Activated naive CD8-positive, alpha-beta T cell treated with anti-CD3 and anti-CD28 coated beads, Interleukin-2, amount 50 U/mL, for 24 hours (primary cell): Measurements from ENCODE around the gene PNMT.
"Not testable (repeated sequence)": the region's sequence is repeated elsewhere in the genome, so short reads cannot be mapped to it uniquely, and the experiment has no call there.

Experiments
- ATAC-seq: fragments of 150-1000 bp; cut with Tn5 transposase; one replicate; pipeline ENCODE4 v1.10.0; 2021
- DNase-seq: peaks from one replicate; pipeline ENCODE4 v3.0.0; 2021
- H3K27ac Mint-ChIP-seq: one replicate; pipeline ENCODE4 v1.8.0; 2021; ENCODE audit warnings: mild to moderate bottlenecking, mixed read lengths
- H3K27me3 Mint-ChIP-seq: one replicate; pipeline ENCODE4 v1.8.0; 2021; ENCODE audit warnings: mixed read lengths
- H3K36me3 Mint-ChIP-seq: one replicate; pipeline ENCODE4 v1.8.0; 2021; ENCODE audit warnings: low read depth, mixed read lengths
- H3K4me1 Mint-ChIP-seq: one replicate; pipeline ENCODE4 v1.8.0; 2021; ENCODE audit warnings: mixed read lengths
- H3K4me3 Mint-ChIP-seq: one replicate; pipeline ENCODE4 v1.8.0; 2021; ENCODE audit warnings: mild to moderate bottlenecking, moderate library complexity, mixed read lengths
- H3K9me3 Mint-ChIP-seq: one replicate; pipeline ENCODE4 v1.8.0; 2021; ENCODE audit warnings: mixed read lengths

Gene PNMT

GRCh38 chr17:39711071-39711470 is 42.8 kb downstream of the PNMT start:
- not testable (repeated sequence) for ATAC-seq, H3K27me3 Mint-ChIP-seq, H3K4me3 Mint-ChIP-seq, H3K9me3 Mint-ChIP-seq, H3K27ac Mint-ChIP-seq, DNase-seq, H3K4me1 Mint-ChIP-seq, H3K36me3 Mint-ChIP-seq

DNA sequence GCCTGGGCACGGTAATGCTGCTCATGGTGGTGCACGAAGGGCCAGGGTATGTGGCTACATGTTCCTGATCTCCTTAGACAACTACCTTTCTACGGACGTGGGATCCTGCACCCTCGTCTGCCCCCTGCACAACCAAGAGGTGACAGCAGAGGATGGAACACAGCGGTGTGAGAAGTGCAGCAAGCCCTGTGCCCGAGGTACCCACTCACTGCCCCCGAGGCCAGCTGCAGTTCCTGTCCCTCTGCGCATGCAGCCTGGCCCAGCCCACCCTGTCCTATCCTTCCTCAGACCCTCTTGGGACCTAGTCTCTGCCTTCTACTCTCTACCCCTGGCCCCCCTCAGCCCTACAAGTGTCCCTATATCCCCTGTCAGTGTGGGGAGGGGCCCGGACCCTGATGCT is 43.6 kb downstream of the PNMT start:
- ATAC-seq (no peak), DNase-seq (no peak)
- H3K27me3 Mint-ChIP-seq = no peaks in the 10 kb centered on the region
- no peak overlapping the region for H3K27ac Mint-ChIP-seq
- H3K36me3 Mint-ChIP-seq = no peaks in the 10 kb centered on the region
- peaks cover 6% of the 10 kb centered on the region for H3K4me1 Mint-ChIP-seq
- no peak overlapping the region for H3K4me3 Mint-ChIP-seq
- no peaks in the 10 kb centered on the region for H3K9me3 Mint-ChIP-seq

DNA sequence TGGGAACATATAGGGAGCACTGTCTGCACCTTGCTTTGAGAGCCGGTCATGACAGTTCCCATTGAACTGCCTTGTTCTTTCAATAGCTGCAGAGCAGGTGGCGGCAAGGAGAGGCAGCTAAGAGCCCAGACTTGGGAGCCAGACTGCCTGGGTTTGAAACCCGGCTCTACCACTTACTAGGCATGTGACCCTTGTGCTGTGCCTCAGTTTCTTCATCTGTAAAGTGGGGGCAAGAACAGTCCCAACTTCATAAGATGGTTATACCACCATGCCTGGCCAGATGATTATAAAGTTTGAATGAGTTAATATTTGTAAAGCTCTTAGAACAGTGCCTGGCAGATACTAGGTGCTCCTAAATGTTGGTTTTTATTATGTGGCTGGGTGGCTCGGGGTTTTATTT is 46.0 kb downstream of the PNMT start:
- Mint-ChIP-seq H3K36me3 (no peaks in the 10 kb centered on the region), H3K9me3 (no peaks in the 10 kb centered on the region), H3K4me1 (no peaks in the 10 kb centered on the region), H3K27me3 (no peaks in the 10 kb centered on the region), H3K27ac (no peak overlapping the region), H3K4me3 (no peak overlapping the region)
- no peak for ATAC-seq
- DNase-seq = no peak

DNA sequence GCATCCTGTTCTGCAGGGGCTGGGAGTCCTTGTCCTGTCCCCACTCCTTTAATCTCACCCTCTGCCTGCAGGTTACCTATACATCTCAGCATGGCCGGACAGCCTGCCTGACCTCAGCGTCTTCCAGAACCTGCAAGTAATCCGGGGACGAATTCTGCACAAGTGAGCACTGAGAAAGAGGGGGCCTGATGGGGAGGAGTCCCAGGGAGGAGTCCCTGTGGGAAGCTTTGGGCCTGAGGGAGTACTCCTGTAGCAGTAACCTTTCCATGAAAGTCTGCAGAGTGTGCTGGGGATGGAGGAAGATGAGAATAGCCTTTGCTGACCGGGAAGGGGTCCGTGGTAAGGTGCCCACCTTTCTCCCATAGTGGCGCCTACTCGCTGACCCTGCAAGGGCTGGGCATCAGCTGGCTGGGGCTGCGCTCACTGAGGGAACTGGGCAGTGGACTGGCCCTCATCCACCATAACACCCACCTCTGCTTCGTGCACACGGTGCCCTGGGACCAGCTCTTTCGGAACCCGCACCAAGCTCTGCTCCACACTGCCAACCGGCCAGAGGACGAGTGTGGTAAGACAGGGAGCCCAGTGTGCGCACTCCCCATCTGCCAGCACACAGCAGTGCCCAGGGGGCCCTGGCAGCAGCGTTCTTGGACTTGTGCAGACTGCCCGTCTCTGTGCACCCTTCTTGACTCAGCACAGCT is 47.3 kb downstream of the PNMT start:
- DNase-seq (no peak), ATAC-seq (no peak)
- Mint-ChIP-seq H3K9me3 (no peaks in the 10 kb centered on the region), H3K27ac (no peak overlapping the region), H3K4me3 (no peak overlapping the region), H3K27me3 (no peaks in the 10 kb centered on the region), H3K4me1 (no peaks in the 10 kb centered on the region), H3K36me3 (no peaks in the 10 kb centered on the region)

DNA sequence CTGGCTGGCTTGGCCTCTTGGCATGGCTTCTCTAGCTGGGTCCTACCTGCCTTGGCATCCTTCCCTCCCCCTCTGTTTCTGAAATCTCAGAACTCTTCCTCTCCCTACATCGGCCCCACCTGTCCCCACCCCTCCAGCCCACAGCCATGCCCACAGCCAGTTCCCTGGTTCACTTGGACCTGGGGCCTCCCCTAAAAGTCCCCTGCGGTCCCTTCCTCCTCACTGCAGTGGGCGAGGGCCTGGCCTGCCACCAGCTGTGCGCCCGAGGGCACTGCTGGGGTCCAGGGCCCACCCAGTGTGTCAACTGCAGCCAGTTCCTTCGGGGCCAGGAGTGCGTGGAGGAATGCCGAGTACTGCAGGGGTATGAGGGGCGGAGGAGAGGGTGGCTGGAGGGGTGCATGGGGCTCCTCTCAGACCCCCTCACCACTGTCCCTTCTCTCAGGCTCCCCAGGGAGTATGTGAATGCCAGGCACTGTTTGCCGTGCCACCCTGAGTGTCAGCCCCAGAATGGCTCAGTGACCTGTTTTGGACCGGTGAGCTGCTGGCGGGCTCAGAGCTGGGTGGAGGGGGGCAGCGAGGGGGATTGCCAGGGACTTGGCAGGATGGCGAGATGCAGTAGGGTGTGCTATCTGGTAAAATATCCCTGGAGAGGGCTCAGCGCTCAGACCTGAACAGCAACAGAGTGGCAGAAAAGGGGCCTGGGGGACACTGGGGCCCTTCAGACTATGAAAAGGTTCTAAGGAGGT is 48.0 kb downstream of the PNMT start:
- no peaks in the 10 kb centered on the region for H3K27me3 Mint-ChIP-seq
- no peaks in the 10 kb centered on the region for H3K9me3 Mint-ChIP-seq
- H3K27ac Mint-ChIP-seq = no peak overlapping the region
- no peak for ATAC-seq
- no peak for DNase-seq
- no peak overlapping the region for H3K4me3 Mint-ChIP-seq
- H3K36me3 Mint-ChIP-seq = no peaks in the 10 kb centered on the region
- no peaks in the 10 kb centered on the region for H3K4me1 Mint-ChIP-seq

GRCh38 chr17:39716879-39717536 is 48.8 kb downstream of the PNMT start:
- H3K4me3 Mint-ChIP-seq = no peak overlapping the region
- H3K9me3 Mint-ChIP-seq = no peaks in the 10 kb centered on the region
- DNase-seq (no peak), ATAC-seq (no peak)
- no peaks in the 10 kb centered on the region for H3K27me3 Mint-ChIP-seq
- no peak overlapping the region for H3K27ac Mint-ChIP-seq
- H3K4me1 Mint-ChIP-seq = no peaks in the 10 kb centered on the region
- no peaks in the 10 kb centered on the region for H3K36me3 Mint-ChIP-seq

DNA sequence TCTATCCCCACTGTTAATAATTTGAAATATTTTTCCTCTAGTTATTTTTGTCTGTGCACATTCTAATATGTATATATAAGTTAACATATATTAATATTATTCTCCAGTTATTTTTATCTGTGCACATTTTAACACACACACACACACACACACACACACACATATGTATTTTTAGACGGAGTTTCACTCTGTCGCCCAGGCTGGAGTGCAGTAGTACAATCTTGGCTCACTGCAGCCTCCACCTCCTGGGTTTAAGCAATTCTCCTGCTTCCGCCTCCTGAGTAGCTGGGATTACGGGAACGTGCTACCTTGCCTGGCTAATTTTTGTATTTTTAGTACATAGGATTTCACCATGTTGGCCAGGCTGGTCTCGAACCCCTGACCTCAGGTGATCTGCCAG is 49.4 kb downstream of the PNMT start:
- H3K4me1 Mint-ChIP-seq = no peaks in the 10 kb centered on the region
- no peaks in the 10 kb centered on the region for H3K36me3 Mint-ChIP-seq
- H3K4me3 Mint-ChIP-seq = no peak overlapping the region
- no peaks in the 10 kb centered on the region for H3K9me3 Mint-ChIP-seq
- no peak overlapping the region for H3K27ac Mint-ChIP-seq
- no peak for ATAC-seq
- H3K27me3 Mint-ChIP-seq = no peaks in the 10 kb centered on the region
- DNase-seq = no peak

- no peaks in the 10 kb centered on the region for H3K36me3 Mint-ChIP-seq
- H3K4me3 Mint-ChIP-seq = no peak overlapping the region
- no peaks in the 10 kb centered on the region for H3K9me3 Mint-ChIP-seq
- no peak overlapping the region for H3K27ac Mint-ChIP-seq
- no peaks in the 10 kb centered on the region for H3K27me3 Mint-ChIP-seq
- DNase-seq (no peak), ATAC-seq (no peak)
- H3K4me1 Mint-ChIP-seq = no peaks in the 10 kb centered on the region
Observed at GRCh38 chr17:39719563-39720355, 51.5 kb downstream of the PNMT start.
